K562 (cell line): ENCODE measurements around the gene ANKRD66. TPM values are rescaled to one million over a fixed set of nuclear protein-coding genes. Genes with fewer than 3 reads are reported as not detected.

ENCODE experiments used
- ATF3 ChIP-seq, 2 experiments: fragments of 450-650 bp in 1 of 2; sonication (generic) in 1 of 2; formaldehyde crosslinking in 1 of 2; IDR thresholded peaks in 1 of 2; conservative IDR thresholded peaks in 1 of 2; 2 replicates each; pipeline versions ENCODE4 v1.6.1 to v1.8.1; 2016 to 2023; ENCODE audit warnings: mild to moderate bottlenecking in 2 of 2, moderate library complexity in 2 of 2, inconsistent platforms in 1 of 2, missing genetic modification reagents in 1 of 2
- CBFA2T3 ChIP-seq: fragments of 450-650 bp; IDR thresholded peaks from 2 replicates; pipeline ENCODE4 v1.6.1; 2017
- CREB5 ChIP-seq: fragments of 250-450 bp; sonication (Bioruptor Pico); IDR thresholded peaks from 2 replicates; pipeline ENCODE4 v1.5.0; 2020; ENCODE audit warnings: mild to moderate bottlenecking
- CREM ChIP-seq: IDR thresholded peaks from 2 replicates; pipeline ENCODE4 v1.6.1; 2014; ENCODE audit warnings: antibody characterized with exemption, low read depth
- RBBP5 ChIP-seq: fragments of 200-600 bp; sonication (generic); IDR thresholded peaks from 2 replicates; pipeline ENCODE4 v1.6.1; 2012; ENCODE audit warnings: borderline replicate concordance, mild to moderate bottlenecking, low read length, control low read depth, inconsistent platforms; ENCODE audit not compliant: insufficient read depth, poor library complexity, severe bottlenecking
- U2AF2 ChIP-seq: fragments of 200-400 bp; formaldehyde crosslinking; optimal IDR thresholded peaks from 2 replicates; pipeline ENCODE3; 2017; ENCODE audit warnings: low read depth, mild to moderate bottlenecking, low read length
- ZBTB34 ChIP-seq: fragments of 250-450 bp; sonication (Bioruptor Pico); IDR thresholded peaks from 2 replicates; pipeline ENCODE4 v1.8.0; 2021; ENCODE audit warnings: mild to moderate bottlenecking, moderate library complexity
- ZNF232 ChIP-seq: sonication (generic); formaldehyde crosslinking; IDR thresholded peaks from 2 replicates; pipeline ENCODE4 v1.8.0; 2022; ENCODE audit warnings: mild to moderate bottlenecking, missing genetic modification reagents
- polyA plus RNA-seq, 8 experiments: library from polyadenylated mRNA; depleted of rRNA in 4 of 8; stranded (reverse) in 5 of 8; unstranded in 3 of 8; fragments of >200 nt; fragmentation: Nextera tagmentation in 2 of 8; fragmentation: Illumina TruSeq in 1 of 8; extraction: Ambion mirVana in 2 of 8; extraction: Trizol in 1 of 8; gene quantifications; 2 replicates each; pipeline versions ENCODE4 v1.2.1 to v1.2.3, GENCODE V29; 2011 to 2014; ENCODE audit warnings: inconsistent platforms in 1 of 8, missing spikeins in 1 of 8
- total RNA-seq, 7 experiments: library from RNA; depleted of rRNA in 6 of 7; stranded (reverse); fragments of >200 nt in 6 of 7; fragmentation: Illumina TruSeq in 2 of 7; extraction: Trizol in 2 of 7; gene quantifications; 2 replicates each; pipeline versions ENCODE4 v1.2.1 to v1.2.3, GENCODE V29; 2011 to 2021; ENCODE audit warnings: low replicate concordance in 1 of 7

ANKRD66 gene
- total and polyA plus RNA-seq, 9 of the 15 experiments (the other 6 are each of a cell fraction or from before 2014, with no cell fraction given), result not detected

GRCh38 chr6:46792635-46793034 is 45.9 kb downstream of the ANKRD66 start (continued):
- TF ChIP-seq CREB5 (CRISPR knock-in tag), result no peak
- no peak for TF ChIP-seq ZNF232 (CRISPR knock-in tag)
- TF ChIP-seq ATF3 (IDR thresholded peaks at IDR 0.05), result no peak
- TF ChIP-seq ATF3 (CRISPR knock-in tag; conservative IDR thresholded peaks at IDR 0.05), result no peak
- TF ChIP-seq U2AF2, result no peak
- no peak for TF ChIP-seq CREM
- TF ChIP-seq RBBP5, result no peak
- no peak for TF ChIP-seq CBFA2T3
- no peak for TF ChIP-seq ZBTB34 (CRISPR knock-in tag)
